Measurements from ENCODE around the gene CLEC4D.
"Not testable (repeated sequence)": the region's sequence is repeated elsewhere in the genome, so short reads cannot be mapped to it uniquely, and the experiment has no call there.

The CLEC4D gene

GRCh38 chr12:8513256-8513655 lies at the start of gene CLEC4D:
Gene CLEC4D, plus strand, starts transcription at chr12:8513503. Its CDS starts 230 bp downstream, at chr12:8513733.
- no peak for DNase-seq (ENCODE audit: low read depth in 2 of 2)

- DNase-seq (ENCODE audit: low read depth in 2 of 2) = no peak
Observed at GRCh38 chr12:8465301-8465996, 47.9 kb upstream of the CLEC4D start.

DNA sequence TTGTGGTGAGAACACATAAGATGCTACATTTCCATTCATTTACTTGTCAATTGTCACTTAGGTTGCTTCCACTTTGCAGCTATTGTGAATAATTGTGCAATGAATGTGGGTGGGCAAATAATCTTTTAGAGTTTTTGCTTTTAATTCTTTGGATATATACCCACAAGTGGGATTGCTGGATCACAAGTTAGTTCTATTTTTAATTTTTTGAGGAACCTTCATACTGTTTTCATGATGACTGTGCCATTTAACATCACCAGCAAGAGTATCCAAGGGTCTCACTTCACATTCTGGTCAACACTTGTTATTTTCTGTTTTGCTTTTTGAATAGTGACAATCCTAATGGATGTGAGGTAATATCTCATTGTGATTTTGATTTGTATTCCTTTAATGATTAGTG lies 47.1 kb upstream of the CLEC4D start:
- DNase-seq (ENCODE audit: low read depth in 2 of 2) = no peak

DNA sequence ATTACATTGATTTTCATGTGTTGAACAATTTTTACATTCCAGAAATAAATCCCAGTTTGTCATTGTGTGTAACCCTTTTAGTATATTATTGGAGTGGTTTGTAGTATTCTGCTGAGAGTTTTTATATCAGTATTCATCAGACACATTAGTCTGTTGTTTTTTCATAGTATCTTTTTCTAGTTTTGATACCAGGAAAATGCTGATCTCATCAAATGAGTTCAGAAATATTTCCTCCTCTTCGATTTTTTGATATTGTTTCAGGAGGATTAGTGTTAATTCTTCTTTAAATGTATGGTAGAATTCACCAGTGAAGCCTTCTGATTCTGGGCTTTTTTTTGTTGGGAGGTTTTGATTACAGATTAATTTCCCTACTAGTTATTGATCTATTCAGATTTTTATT lies 42.2 kb upstream of the CLEC4D start:
- no peak for DNase-seq (ENCODE audit: low read depth in 2 of 2)

DNA sequence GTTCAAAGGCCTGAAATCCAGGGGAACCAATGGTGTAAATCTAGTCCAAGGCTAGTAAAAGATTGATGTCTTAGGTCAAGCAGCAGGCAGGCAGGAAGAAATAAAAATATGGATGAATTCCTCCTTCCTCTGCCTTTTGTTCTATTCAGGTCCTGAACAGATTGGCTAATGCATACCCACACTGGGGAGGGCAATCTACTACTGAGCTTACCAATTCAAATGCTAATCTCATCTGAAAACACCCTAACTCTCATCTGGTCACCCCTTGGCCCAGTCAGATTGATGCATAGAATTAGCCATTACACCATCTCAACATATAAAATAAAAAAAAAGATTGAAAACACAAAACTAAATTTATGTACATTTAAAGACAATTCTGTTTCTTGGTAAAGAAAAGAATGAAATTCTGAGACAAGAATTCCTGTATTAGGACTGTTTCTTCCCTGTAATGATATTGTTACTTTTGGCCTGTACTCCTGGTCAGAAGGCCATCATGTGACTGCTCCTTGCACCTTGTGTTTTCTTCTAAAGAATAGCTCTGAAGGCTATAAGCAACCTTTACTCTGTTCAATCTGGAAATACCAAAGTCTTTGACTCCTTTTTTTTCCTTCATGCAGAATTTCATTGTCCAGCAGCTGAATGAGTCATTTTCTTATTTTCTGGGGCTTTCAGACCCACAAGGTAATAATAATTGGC lies 37.6 kb upstream of the CLEC4D start:
- DNase-seq (ENCODE audit: low read depth in 2 of 2) = no peak

DNA sequence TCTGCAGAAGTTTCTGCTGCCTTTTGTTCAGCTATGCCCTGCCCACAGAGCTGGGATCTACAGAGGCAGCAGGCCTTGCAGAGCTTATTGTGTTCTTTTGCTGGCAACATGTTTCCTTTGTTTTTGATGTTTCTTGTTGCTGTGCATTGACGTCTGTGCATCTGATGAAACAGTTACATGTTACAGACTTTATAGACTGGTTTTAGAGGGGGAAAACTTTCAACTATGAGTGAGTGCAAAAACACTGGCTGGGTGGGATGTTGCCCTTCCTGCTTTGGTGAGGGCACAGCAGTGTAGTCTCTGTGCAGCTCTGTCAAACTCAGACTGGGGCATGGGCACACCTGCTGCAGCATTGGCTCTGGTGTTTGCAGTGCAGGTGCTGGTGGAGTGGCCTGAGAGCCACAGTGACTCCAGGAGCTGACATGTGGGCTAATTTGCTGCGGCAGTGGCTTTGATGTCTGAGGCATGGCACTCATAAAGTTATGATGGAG lies 30.7 kb upstream of the CLEC4D start:
- DNase-seq (ENCODE audit: low read depth in 2 of 2) = no peak

DNA sequence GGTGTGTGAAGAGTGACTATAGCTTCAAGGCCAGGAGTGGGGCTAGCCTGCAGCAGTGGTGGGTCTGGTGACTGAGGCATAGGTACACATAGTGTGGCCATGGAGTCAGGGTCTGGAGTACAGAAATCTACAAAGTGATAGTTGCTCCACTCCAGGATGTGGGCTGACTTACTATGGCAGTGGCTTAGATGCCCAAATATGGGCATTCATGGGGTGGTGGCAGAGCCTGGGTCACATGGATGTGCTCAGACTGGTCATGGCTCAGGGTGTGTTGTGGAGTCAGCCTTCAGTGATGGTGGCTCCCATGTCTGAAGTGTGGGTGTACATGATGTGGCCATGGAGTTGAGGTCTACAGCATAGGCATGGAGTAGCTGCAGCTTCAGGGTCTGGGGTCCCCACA lies 30.2 kb upstream of the CLEC4D start:
- DNase-seq (ENCODE audit: low read depth in 2 of 2) = no peak

- no peak for DNase-seq (ENCODE audit: low read depth in 2 of 2)
Observed at GRCh38 chr12:8491646-8492530, 21.4 kb upstream of the CLEC4D start.

GRCh38 chr12:8493084-8493483 lies 20.2 kb upstream of the CLEC4D start:
- peak in 1 of 2 donors; percentile 26 for DNase-seq (ENCODE audit: low read depth in 2 of 2)

- DNase-seq (ENCODE audit: low read depth in 2 of 2) = not testable (repeated sequence)
Observed at GRCh38 chr12:8495671-8496070, 17.6 kb upstream of the CLEC4D start.

DNA sequence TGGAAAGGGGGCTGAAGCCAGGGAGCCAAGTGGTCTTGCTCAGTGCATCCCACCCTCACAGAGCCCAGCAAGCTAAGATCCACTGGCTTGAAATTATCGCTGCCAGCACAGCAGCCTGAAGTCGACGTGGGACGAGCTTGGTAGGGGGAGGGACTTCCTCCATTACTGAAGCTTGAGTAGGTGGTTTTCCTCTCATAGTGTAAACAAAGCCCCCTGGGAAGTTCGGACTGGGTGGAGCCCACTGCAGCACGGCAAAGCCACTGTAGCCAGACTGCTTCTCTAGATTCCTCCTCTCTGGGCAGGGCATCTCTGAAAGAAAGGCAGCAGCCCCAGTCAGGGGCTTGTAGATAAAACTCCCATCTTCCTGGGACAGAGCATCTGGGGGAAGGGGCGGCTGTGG lies 17.2 kb upstream of the CLEC4D start:
- not testable (repeated sequence) for DNase-seq (ENCODE audit: low read depth in 2 of 2)

- DNase-seq (ENCODE audit: low read depth in 2 of 2) = no peak
Observed at GRCh38 chr12:8499616-8500015, 13.7 kb upstream of the CLEC4D start.

DNA sequence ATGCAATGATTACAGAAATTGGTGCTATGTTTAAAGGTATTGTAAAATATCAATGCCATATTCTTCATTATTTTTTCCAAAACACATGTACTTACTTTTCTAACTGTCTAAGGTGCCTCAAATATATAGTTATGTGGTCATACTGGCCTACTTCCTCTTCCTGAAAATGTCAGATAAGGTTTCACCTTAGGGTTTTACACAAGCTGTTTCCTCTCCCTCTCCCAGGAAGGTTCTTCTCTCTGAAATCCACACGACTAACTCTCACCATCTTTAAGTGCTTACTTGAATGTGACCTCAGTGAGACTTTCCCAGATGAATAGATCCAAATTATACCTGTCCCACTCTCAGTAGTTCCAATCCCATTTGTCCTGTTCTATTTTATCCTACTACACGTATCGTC lies 11.6 kb upstream of the CLEC4D start:
- DNase-seq (ENCODE audit: low read depth in 2 of 2) = no peak

GRCh38 chr12:8504351-8504750 lies 9.0 kb upstream of the CLEC4D start:
- no peak for DNase-seq (ENCODE audit: low read depth in 2 of 2)

DNA sequence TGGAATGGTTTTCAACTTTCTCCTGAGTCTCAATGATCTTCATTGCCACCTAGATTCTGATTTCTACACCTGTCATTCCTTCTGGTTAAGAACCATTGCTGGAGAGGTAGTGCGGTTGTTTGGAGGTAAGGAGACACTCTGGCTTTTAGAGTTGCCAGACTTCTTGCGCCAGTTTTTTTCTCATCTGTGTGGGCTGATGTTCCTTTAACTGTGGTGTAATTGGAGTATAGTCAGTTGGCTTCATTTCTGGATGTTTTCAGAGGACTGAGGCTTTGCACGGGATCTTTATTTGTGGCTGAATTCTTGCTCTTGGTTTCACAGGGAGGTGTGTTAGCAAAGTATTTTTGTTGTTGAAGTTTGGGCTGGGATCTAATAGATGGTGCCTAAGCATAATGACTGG lies 5.7 kb upstream of the CLEC4D start:
- no peak for DNase-seq (ENCODE audit: low read depth in 2 of 2)

DNA sequence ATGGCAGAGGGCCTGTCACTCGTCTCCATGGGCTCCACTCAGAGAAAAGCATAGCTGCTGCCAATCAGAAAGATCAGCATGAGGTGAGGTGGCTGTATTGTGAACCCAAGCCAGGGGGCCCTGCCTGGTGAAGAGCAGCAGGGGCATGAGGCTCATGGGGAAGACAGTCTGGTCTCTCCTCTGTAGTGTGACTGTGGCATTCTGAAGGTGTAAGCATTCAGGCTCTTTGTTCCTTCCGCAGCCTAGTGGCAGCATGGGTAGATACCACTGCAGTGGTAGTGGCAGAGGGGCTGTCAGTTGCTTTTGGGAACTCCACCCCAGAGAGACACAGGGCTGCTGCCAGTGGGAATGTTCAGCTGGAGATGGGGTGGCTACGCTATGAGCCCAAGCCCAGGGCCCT lies 5.1 kb upstream of the CLEC4D start:
- DNase-seq (ENCODE audit: low read depth in 2 of 2) = no peak

GRCh38 chr12:8508910-8509841 lies 4.1 kb upstream of the CLEC4D start:
- DNase-seq (ENCODE audit: low read depth in 2 of 2) = no peak

DNA sequence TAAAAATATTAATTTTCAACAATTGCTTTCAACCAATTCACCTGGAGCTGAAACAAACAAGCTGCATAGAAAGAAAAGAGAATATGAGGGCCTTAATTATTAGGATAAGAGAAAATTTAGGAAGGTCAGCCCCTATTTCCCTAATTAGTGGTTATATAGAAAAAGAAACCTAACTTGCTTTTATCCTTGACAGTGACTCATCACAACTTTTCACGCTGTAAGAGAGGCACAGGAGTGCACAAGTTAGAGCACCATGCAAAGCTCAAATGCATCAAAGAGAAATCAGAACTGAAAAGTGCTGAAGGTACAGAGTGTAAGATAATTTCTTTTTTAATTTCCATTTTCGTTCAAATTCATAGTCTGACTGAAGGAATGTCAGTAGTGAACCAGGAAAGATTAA lies 4.7 kb downstream of the CLEC4D start:
- DNase-seq (ENCODE audit: low read depth in 2 of 2) = no peak

DNA sequence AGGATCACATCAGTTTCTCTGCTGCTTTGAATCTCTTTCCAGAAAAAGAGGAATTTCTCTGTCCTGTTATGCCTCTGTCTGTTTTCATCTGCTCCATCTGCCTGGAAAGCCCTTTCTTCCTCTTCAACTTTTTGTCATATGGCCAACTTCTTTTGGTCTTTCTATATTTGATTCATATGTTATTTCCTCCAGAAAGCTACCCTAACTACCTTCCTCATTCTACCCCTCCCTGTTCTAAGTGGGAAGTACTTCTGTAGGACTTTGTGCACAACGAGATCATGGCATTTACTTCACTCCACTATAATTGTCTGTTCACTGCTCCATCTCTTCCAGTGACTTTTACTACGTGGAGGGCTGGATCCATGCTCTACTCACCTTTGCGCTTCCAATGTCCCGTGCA lies 5.9 kb downstream of the CLEC4D start:
- no peak for DNase-seq (ENCODE audit: low read depth in 2 of 2)

DNA sequence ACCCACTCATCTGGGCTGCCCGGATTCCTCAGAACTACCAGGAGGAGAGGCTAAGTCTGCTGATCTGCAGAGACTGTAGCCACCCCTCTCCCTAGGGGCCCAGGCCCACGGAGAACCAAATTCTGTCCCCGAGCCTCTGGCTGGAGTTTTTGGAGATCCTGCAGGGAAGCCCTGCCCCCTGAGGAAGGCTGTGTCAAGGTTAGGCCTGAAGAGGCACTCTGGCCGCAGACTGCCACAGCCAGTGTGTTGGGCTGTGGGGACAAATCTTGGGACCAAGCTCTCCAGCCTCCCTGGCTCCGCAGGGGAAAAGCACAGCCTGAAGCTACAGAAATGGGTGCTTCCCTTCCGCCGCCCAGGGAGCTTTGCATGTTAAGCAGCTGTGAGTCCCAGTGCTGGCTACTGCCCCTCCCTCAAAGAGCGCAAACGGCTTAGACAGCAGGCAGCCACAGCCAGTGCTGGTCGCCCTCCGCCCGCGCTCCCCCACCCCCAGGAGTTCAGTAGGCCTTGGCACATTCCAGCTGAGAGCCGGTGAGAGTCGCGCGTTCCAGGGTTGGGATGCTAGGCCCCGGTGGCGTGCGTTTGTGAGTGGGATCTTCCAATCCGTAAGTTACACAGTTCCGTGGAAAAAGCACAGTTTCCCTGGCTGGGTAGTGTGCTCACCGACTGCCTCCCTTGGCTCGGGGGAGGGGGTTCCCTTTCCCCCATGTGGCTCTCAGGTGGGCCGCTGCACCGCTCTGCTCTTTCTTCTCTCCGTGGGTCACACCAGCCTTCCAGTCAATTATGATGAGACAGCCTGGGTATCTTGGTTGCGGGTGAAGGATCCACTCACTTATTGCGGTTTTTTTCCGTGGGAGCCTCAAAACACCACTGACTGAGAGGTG lies 14.2 kb downstream of the CLEC4D start:
- DNase-seq (ENCODE audit: low read depth in 2 of 2) = no peak
